ENCODE results near the gene PAX8.

The PAX8 gene

DNA sequence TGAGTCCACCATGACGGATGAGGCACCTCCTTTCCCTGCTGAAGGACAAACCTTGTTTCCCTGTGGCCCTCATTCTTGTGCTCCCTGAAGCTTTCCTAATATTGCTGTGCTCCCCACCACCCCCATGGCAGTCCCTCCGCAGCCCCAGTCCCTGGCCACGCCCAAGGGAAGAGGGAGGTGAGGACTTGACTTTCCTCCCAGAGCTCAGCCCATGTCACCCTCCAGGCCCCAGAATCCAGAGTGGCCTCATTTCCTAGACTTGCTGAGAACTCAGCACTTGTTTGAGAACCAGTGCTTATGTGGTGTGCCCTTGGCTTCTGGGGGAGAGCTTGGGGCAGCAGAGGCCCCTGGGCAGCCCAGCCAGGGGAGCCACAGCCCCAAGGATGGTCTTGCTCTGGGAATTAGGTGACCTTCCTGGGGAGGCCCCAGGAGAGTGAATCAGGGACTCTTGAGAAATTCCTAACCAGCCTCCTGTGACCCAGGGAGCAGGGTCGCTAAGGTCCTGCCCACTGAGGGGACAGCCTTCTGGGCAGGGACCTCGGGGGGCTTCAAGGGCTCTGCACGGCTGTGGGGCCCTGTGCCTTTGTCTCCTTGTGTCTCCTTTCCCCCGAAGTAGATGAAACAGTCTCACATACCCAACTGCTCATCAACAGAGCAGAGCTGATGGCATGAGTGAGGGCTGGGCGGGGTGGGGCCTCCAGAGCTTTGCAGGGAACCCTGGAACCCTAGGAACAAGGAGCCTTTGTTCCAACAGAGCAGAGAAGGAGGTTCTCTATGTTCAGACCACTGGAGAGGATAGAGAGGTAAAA lies 77.0 kb downstream of the PAX8 start:
- DNase-seq: no peak

- DNase-seq: no peak
These were observed 77.8 kb downstream of the PAX8 start for GRCh38 chr2:113200736-113201490.

- no peak for DNase-seq
These were observed 78.5 kb downstream of the PAX8 start for GRCh38 chr2:113200236-113200635.

DNA sequence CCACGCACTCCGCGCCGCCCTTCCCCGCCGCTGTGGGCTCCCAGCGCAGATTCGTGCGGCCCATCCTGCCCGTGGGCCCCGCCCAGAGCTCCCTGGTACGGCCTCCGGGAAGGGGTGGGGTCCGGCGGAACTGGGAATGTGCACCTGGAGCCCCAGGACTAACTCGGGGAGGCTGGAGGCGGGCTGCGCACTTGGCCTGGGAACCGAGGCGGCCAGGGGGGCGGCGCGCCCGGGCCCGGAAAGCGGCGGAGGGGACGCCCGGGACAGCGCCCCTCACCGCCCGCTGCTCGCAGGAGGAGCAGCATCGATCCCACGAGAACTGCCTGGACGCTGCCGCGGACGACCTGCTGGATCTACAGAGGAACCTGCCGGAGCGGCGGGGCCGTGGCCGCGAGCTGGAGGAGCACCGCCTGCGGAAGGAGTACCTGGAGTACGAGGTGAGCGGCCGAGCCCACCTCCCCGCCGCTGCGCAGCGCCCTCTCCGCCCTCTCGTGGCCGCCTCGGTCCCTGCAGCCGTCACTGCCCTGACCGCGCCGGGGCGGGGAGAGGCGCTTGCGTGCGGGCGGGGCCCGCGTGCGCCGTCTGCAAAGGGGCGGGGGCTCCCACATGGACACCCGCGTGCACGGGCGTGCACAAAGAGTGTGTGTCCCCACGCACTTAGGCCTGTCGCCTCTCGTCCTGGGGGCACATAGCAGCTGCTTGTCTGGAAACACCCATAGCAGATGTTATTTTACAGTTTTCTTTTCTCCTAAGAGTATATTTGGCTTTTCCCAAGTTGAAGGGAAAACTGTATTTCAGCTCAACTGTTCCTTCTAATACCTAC lies 79.7 kb downstream of the PAX8 start:
- DNase-seq: peak; percentile 61

GRCh38 chr2:113198048-113198789 lies 80.5 kb downstream of the PAX8 start:
- no peak for DNase-seq

GRCh38 chr2:113197347-113198047 lies 81.2 kb downstream of the PAX8 start:
- no peak for DNase-seq

DNA sequence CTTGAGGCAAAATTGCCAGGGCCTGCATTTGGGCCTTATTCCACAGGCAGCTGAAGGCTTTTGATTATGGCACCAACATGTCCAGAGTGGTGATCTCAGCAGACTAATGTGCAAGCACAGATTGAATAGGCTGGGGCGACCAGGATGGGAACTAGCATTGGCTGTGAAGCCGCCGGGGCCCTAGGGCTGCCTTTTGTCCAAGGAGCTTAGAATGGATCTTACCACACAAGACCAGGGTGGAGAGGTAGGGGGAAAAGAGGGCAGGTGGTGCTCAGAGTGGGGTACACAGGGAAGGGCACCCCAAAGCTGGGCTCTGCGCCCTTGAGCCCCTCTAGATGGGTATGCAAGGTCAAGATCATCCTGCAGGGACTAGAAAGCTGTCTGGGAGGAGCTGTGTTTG lies 81.9 kb downstream of the PAX8 start:
- no peak for DNase-seq

DNA sequence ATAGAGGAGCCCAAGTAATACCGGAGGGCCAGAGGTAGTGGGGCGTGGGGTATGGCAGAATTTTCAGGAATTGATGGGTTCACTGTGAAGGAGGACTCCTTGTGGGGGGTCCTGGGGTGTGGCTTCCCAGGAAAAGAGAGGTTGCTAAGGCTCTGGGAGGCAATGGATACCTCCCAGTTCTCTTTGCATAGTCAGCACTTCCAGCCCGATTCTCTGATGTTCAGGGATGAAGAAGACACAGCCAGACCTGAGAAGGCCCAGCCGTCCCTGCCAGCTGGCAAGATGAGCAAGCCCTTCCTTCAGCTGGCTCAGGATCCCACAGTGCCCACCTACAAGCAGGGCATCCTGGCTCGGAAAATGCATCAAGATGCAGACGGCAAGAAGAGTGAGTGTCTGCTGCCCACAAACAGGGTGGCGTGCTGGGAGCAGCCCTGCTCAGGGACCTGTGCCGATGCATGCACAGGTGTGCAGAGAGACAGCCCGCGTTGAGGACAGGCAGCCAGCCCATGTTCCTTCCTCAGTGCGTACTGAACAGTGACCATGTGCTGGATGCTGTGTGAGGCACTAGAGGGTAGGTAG lies 82.7 kb downstream of the PAX8 start:
- no peak for DNase-seq

- DNase-seq: no peak
These were observed 86.1 kb downstream of the PAX8 start for GRCh38 chr2:113192459-113193100.

- DNase-seq: no peak
These were observed 87.8 kb downstream of the PAX8 start for GRCh38 chr2:113190871-113191270.

- no peak for DNase-seq
These were observed 91.0 kb downstream of the PAX8 start for GRCh38 chr2:113187771-113188170.

- DNase-seq: no peak
These were observed 92.3 kb downstream of the PAX8 start for GRCh38 chr2:113186433-113186796.

- no peak for DNase-seq
These were observed 92.9 kb downstream of the PAX8 start for GRCh38 chr2:113185664-113186432.

- DNase-seq: no peak
These were observed 94.0 kb downstream of the PAX8 start for GRCh38 chr2:113184531-113185230.

DNA sequence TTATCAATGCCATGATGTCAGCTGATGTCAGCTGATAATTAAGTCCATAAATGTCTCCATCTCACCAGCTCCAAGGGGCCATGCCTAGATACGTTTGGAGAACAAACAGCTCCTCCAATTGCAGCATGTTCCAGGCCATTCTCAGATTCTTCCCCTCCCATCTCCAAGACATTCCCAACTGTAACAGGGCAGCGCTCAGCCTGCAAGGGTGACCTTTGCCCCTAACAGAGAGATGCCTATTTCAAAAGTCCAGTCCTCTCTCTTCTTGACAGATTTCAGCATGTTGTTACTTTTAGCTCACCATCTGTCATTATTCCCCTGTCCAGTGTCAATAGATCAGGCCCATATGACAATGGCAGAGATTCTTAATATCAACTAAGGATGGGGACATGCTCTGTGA lies 95.0 kb downstream of the PAX8 start:
- DNase-seq: no peak

DNA sequence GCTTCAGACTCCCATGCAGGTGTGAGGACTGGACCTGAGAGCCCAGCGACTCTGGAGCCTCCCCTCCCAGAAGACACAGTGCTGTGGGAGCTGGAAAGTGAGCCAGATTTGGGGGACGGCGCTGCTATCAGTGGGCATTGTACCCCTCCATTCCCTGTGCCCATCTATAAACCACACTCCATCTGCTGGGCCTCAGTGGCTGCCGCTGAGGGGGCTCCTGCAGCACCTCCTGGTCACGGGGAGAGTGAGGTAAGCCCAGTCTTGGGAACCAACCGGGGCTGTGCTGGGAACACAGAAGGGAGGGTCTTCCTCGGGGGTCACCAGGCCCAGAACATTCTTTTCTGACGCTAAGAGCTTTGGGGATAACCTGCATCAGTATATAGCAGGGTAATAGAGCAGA lies 95.5 kb downstream of the PAX8 start:
- DNase-seq: no peak

DNA sequence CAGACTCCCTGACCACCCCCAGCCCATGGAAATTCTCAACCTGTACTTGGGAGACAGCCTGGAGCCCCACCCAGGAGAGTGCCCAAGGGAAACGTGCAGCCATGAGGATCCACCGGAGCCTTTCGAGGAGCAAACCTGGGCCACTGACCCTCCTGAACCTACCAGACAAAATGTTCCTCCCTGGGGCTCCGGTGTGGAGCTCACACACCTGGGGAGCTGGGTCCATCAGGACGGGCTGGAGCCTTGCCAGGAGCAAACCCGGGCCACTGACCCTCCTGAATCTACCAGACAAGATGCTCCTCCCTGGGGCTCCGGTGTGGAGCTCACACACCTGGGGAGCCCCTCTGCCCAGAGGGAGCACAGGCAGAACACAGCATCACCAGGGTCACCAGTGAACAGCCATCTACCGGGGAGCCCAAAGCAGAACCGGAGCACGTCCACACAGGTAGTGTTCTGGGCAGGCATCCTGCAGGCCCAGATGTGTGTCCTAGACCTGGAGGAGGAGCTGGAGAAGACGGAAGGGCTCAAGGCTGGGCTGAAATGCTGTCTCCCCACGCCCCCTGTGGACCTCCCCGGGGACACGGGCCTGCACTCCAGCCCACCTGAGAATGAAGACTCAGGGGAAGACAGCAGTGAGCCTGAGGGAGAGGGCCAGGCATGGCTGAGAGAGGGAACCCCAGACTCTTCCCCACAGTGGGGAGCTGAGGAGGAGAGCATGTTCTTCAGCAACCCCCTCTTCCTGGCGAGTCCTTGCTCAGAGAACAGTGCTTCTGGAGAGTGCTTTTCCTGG lies 96.1 kb downstream of the PAX8 start:
- DNase-seq: no peak

DNA sequence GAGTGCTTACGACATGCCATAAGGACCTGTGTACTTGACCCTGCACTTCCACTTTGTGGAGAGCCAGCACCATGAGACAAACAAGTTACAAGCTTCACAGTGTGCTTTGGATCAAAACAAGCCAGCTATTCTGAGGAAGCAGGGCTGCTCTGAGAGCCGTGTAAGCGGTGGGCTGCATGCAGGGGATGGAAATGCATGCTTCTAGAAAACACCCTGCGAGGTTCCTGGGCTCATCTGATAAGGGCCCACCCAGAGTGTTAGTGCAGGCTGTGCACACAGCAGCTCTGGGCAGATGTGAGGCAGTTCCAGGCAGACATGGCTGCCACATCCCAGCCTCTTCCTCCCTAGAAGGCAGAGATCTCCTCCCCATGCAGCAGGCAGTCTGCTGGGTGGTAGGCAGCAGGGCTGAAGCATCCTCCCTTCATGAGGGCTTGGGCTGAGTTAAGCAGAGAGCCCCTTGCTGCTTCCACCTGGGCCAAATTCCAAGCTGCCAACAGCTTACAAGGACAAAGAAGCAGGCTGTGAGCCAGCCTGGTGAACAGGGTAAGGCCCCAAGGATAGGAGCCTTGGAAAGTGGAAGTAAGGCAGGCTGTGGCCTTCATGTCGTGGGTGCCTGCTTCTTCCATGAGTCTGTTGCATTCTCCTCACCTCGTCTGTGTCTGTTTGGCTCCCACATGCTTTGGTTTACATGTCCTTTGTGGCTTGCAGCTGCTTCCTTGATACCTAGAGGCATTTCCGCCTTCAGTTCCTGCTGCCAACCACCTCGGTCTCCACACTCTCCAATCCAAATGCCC lies 97.3 kb downstream of the PAX8 start:
- no peak for DNase-seq

Measured in CD4-positive, alpha-beta T cell treated with Interleukin-21 for 1 hour (primary cell).